HG02870 (cell line): ENCODE measurements around the gene FGF18.

Experiments used
- ATAC-seq: cut with Tn5 transposase; IDR thresholded peaks from one replicate; pipeline ENCODE4 v1.9.1; 2021; ENCODE audit warnings: mild to moderate bottlenecking, moderate library complexity; ENCODE audit not compliant: unreplicated experiment

Gene FGF18

DNA sequence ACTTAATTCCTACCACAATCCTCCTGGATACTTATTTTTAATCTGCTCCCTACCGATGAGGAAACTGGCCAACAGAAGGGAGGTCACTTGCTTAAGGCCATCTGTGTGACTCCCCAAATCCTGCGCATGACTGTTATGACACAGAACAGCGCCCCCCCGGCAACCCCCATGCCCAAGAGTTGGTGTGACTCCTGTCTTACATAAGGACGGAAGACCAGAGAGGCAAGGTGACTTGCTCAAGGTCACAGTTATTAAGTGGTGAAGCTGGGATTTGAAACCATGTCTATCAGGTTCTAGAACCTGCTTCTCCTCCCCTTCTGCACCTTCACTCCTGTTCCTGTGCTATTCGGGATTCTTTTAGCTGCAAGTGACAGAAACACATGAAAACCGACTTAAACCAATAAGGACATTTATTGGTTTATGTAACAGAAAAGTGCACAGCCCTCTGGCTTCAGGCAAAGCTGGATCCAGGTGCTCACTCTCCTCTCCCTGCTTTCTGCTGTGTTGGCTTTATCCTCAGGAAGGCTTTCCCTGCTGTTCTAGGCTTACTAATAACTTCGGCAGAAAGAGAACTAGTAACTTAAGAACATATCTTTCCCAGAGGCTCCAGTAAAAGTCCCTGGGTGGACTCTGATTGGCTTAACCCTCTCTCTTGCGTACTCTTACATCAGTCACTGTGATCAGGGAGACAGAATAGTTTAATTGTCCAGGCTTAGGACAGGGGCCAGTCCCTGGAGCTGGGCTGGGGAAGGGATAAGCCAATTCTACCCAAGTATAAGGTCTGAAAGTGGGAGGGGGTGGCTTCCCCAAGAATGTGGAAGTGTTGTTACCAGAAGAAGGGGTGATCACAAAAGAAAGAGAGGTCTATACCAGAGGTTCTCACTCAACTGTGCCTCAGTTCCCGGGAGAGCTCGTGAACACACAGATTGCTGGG is 43.7 kb downstream of the FGF18 start:
- no peak for ATAC-seq

DNA sequence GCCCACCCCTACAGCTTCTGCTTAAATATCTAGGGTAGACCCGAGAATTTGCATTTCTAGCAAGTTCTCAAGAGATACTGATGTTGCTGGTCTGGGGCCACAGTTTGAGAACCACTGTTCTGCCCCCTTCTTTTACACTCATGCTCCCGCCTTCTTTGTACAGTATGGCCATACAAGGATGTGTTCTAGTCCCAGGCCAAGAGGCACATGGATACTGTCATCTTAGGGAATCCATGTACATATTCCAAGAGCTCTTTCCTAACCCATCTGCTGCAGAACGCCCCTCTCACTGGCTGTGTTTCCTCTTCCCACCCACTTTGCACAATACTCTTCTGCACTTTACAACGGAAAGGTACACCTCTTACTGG is 44.4 kb downstream of the FGF18 start:
- ATAC-seq = no peak

DNA sequence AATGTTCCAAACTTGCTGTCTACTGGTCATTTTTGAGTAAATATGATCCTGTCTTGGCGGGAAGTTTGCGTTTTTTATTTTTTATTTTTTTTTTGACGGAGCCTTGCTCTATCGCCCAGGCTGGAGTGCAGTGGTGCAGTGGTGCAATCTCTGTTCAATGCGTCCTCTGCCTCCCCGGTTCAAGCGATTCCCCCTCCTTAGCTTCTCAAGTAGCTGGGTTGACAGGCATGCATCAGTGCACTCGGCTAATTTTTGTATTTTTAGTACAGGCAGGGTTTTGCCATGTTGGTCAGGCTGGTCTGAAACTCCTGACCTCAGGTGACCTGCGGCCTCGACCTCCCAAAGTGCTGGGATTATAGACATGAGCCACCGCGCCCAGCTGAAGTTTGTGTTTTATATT is 45.4 kb downstream of the FGF18 start:
- ATAC-seq = no peak

DNA sequence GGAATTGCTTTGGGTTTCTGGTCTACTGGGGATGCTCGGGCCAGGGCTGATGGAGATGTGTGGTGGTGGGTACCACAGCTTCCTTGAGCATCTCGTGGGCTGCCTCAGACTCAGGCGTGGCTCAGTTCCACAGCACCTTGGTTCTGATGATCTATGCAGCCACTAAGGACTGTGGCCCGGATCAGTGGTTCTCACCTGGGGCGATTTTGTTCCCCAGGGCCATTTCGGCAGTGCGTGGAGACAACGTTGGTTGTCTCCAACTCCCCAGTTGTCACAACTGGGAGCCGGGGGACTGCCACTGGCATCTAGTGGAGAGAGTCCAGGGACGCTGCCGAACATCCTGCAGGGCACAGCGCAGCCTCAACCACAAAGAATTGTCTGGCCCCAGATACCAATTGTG is 47.7 kb downstream of the FGF18 start:
- ATAC-seq = no peak

DNA sequence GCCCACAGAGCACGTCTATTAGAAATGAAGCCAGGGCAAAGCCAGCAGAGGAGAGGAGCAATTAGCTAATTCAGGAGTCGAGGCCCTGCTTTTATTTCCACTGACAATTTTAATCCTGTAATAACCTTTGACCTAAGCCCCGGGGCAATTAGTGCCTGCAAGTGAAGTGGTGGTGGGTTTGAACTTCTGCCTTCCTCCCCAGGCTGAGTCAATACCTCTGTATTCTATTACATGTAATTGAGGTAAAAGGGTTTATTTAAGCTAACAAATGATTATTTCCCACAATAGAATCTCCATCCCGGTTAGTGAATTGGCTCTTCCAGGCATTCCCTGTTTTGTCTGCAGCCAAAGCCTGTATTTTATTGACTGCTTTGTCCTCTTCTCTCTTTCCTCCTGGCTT is 49.9 kb downstream of the FGF18 start:
- ATAC-seq = no peak

DNA sequence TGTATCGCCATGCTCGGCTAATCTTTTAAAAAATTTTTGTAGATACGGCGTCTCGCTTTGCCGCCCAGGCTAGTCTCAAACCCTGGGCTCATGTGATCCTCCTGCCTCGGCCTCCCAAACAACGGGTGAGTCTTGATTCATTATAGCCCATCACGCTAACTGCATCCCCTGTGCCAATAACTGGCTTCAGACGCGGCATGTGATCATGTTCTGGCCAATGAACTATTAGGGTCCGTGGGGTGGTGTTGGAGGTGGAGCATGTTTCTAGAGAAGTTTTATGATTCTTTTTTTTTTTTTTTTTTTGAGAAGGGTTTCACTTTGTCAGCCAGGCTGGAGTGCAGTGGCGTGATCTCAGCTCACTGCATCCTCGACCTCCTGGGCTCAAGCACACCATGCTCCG is 51.0 kb downstream of the FGF18 start:
- no peak for ATAC-seq

DNA sequence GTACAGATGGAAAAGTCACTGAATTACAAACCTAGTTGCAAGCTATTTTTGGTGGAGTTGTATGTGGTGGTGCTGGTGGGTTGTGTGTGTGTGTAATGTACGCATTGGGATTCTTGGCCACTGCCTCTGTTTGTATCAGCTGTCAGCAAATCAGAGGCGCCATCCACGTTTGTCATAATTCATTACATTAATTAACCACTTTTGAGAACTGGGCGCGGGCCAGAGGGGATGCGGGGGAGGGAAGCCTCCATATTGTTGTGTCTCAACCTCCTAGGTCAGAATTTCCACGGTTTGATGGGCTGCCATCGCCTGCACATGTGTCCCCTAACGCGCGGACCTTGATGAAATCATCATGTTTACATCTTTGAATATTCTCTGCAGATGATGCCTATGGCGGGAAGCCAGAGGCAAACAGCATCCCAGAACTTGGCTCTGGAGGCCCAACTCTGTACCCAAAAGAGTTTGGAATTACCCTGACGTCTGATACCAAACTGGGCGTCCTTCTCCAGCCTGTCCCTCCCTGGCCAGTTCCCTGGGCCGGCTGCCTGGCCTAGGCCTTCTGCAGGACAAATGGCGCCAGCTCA is 54.9 kb downstream of the FGF18 start:
- no peak for ATAC-seq

DNA sequence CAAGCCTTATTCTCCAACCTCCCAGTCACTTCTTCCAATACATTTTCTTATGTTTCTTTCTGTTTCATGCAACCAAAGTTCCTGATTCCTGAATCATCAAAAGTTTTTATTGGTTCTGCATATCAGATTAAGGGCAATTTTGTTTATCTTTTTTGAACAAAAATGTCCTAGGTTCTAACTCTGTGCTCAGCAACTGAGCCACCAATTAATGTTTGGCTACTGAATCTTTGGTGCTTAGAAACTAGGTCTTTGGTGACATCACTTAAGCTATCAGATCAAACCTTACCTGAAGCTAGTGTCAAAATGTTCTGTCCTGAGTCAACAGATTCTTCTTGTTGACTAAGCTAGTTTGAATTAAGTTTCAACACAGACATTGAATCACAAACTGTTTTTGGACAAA is 56.1 kb downstream of the FGF18 start:
- ATAC-seq = no peak

DNA sequence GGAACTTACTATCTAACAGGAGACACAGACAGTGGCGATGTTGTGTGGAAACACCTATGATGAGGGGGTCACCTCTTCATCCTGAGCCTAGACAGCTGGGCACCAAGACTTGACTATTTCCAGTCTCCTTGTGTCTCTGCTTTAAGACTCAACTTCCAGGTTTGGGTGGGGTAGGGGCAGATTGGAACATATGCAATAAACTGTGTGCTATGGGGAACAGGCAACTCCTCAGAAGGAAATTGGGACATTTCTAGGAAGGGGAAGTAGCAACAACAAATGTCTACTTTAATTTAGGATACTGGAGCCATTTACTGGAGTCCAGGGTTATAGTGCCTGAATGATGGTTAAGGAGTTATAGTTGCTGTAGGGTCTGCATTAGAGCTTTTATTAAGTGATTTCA is 57.3 kb downstream of the FGF18 start:
- ATAC-seq = no peak

DNA sequence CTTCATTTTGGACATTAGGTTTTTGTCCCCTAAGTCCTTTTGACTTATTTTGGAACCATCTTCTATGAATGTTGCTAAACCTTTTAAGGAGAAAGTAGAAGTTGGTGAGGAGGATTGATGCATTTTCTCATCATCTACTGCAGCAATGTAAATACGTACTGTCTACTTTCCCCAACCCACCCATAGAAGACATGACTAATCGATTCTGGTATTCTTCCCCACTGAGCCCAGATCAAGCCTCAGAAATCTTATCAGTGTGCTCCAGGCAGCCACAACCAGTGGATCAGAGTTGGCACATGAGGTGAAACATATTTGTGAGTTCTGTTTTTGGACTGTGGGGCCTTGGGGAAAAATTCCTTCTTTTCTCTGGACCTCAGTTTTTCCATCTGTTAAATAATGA is 57.7 kb downstream of the FGF18 start:
- no peak for ATAC-seq

DNA sequence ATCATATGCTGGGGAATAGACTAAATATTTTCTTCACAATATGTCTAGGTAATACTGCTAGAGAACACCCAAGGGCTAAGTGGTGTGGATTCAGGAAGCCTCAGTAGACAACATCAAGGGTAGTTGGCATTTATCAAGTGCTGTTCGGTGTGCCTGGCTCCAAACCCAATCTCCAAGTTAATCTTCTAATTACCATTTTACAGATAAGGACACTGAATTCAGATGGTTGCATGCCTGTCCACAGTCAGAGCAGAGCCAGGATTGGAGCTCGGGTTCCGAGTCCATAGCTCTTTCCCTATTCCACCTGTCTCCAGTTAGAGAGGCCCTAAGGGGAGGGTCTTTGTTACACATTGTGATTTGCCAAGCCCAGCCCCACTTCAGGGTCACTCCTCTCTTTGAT is 58.2 kb downstream of the FGF18 start:
- ATAC-seq = no peak

DNA sequence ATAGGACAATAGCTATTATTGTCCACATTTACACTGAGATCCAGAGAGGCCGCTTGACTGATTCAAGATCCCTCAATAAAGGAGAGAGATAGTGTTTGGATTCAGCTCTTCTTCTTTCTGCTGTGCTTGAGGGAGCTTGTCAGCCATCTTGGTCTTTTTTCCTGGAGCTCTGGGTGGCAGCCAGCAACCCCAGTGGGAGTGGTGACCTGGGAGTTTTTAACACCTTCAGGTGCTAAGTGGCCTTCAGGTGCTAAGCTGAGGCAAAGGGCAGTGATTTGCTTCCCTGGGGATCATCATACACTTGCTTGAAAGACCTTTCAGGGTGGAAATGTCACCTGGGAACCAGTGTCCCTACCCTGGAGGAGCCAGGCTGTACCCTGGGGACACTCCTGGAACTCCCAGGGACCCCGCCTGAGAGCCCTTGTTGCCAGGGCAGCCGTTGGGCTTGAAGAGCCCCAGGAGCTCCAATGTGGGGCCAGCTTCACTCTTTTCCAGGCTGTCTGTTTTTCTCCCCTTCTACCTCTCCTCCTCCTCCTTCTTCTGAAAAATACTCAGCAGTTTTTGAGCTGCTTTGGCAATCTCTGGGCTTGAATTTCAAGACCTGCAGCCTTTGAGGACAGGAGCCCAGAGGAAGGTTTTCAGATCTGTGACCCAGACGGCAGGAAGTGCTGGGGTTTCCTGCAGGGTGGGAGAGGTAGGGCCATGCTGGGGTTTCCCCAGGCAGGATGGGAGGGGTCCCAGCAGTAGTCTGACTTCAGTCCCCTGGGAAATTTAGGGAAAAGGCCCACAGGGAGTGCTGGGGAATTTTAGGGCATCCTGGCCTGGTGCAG is 59.7 kb downstream of the FGF18 start:
- ATAC-seq = no peak

DNA sequence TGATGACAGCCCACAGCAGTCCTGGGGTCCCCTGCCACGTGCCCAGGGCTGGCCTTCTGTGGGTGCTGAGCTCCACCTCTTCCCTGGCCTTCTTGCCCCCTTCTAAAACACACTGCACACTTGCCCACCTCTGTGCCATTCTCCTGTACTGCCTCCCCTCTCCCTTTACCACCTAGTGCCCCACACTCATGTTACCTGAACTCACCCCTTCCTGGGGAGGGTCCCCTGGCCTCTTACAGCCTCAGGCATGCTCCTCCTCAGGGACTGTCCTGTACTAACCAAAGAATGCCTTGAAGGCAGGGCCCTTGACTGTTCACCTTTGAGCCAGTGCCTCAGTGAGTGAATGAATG is 60.3 kb downstream of the FGF18 start:
- ATAC-seq = no peak

DNA sequence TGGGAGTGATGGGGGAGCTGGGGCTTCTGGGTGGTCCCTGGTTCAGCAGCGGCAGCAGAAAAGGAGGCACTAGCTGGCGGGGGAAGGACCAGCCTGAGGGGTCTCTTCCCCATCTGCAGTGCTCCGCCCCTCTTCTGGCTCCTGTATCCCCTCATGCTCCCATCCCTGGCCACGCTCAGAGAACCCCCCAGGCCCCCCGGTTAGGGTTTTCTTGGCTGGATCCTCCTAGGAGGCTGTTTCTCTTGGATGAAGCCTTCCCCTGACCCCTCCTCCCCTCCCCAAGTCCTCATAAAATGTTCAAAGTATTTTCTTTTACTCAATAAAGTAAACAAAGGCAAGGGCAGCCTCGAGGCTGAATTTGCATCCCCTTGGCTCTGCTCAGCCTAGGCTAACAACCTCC is 60.8 kb downstream of the FGF18 start:
- no peak for ATAC-seq

DNA sequence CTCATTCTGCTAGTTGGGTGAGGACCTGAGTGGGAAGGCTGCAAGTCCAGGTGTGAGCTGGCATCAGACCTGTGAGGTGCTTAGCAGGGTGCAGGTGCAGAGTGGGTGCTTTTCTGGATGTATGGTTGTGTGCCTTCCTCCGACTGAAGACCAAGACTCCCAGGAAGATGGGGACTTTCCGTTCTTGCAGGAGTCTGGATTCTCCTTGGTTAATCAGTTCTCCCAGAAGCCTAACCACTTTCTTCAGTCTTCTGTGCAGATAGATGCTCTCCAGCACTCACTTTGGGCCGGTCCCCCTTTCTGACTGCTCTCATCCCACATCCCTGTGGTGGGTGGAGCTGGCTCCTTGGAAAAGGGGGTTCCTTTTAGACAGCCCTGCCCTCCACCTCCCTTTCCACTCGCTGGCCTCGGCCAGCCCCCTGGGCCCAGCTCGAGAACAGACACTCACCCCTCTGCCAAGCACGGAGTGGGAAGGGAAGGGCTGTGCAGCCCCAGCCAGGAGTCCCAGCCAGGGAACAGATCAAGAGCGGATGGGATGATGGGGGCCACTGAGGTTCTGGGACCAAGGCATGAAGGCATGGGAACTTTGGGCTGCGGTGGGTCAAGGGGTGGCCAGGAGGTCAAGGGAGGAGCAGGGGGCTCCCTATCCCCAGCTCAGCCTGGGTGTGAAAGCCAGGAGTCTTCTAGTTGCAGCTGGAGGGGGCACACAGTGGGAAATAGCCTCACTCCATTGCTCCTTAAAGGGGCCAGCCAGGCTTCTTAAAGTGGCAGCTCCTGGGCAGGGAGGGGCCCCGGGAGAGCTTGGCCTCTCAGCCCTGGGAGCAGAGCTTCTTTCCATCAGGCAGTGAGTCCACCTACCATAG is 62.4 kb downstream of the FGF18 start:
- no peak for ATAC-seq

DNA sequence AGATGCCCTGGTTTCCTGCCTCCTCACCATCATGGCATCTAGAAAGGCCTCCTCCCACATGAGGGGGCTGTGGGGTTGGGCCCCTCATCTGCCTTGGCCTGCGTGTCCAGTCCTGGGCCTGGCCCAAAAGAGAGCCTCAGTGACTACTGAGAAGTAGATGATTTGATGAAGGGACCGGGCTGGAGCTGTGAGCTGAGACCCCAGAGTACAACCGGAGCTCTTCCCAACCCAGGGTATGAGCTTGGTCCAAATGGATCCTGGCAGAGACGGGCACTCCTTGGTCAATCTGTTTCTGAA is 62.9 kb downstream of the FGF18 start:
- no peak for ATAC-seq

DNA sequence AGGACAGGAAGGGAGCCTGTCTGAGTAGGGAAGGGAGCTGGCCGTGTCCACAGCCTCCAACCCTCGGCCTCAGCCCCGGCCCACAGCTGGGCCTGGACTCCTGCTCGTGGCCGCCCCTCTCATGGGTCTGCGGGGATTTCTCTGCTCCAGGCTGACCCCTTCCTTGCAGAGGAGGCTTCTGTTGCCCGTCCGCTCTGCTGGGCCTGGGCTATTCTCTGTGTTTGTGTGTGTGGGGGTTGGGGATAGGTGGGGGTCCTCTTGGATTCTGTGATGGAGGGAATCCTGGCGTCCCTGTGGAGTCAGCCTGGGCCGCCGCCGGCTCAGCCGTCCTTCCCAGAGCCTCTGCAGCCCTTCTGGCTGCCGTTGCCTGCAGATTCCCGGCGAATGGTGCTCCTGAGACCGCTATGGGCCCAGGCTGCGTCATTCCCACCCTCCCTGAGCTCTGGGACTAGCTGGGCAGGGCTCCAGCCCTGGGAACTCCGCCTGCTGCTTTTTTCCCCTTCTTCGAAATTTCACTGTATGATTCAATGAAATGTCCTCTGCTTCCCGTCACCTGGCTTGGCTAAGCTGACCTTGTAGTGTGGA is 64.2 kb downstream of the FGF18 start:
- no peak for ATAC-seq

DNA sequence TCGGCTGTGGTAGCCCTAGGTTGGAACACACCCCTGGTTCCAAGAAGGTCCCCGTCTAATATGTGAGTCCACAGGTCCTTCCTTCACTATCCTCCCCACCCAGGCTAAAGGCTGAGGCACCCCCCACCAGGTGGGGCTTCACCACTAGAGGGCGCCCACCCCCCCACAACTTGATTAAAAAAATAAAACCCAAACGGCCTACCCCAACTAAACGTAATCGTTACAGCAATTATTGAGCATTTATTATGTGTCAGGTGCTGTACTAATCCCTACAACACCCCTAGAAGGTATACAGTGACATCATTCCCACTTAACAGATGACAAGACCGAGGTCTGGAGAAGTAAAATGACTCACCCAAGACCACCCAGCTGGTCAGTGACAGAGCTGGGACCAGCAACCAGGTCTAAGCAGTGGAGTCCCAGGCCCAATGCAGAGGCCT is 65.0 kb downstream of the FGF18 start:
- ATAC-seq = no peak

DNA sequence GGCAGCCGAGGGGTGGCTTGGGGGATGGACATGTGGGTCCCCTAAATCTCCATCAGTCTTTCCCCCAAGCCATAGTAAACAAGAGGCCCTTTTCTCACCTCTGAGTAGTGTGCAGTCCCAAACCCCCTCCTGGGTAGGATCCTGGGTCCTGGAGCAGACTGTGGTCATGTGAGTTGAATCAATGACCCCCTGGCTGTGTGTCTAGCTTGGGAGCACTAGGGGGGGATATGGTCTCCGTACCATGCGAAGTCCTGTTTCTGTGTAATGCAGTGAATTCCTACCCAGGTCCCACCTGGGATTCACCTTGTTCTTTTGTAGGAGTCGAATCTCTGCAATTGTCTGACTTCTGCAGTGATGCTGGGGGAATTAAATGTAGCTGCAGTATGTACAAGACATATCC is 66.2 kb downstream of the FGF18 start:
- no peak for ATAC-seq

DNA sequence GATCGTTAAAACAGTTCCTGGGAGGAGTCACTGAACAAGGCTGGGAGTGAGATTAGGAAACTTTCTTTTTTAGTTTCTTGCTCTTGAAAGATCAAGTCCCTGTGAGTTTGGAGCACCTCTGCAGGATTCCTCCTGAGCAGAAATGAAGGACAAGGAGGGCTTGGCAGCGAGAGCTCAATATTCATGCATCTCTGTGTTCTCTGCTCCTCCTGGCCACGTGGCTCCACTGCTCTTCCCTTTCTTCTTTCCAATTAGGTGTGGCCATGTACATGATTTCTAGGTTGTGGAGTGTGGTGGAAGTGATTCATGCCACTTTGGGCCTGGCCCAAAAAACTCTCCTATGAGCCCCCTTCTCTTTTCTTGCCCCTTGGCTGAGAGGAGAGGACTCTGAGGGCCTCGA is 67.2 kb downstream of the FGF18 start:
- no peak for ATAC-seq

DNA sequence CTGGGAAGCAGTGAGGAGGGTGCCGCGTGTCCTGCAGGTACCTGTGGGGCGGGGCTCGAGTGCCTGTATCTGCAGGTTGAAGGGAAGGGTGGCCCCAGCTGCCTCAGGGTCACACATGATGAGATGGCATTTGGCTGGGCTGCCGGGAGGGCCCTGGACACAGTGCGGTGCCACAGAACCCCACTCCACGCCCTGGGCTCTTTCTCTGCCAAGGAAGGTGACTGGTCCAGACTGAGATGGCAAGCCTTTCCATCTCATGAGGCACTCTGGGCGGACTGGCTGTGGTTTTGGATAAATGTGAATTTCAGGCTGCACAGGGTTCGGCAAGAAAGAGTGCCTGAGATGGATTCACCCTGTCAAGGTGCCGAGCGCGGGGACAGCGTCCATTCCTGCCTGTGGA is 69.4 kb downstream of the FGF18 start:
- no peak for ATAC-seq
